Measurements from ENCODE around the gene CCDC148.

- no peak for TF ChIP-seq EZH2 (IDR thresholded peaks at IDR 0.05; ENCODE audit: borderline replicate concordance, low read depth, low read length, severe bottlenecking)
- TF ChIP-seq CTCF (IDR thresholded peaks at IDR 0.05; ENCODE audit: extremely low read depth in 1 of 2, insufficient read depth in 1 of 2, low read depth in 1 of 2, low read length in 2 of 2) = no peak
- TF ChIP-seq POLR2A (IDR thresholded peaks at IDR 0.05; ENCODE audit: low read depth, low read length) = no peak
- TF ChIP-seq GATA2 (IDR thresholded peaks at IDR 0.05; ENCODE audit: insufficient read depth, insufficient read length, low read depth, low read length) = no peak
Measured at GRCh38 chr2:158393886-158394285, 62.7 kb downstream of the CCDC148 start.

Measured in endothelial cell of umbilical vein (primary cell).